GM12878 (cell line): ENCODE measurements around the gene ABCF3. TPM values are rescaled to one million over a fixed set of nuclear protein-coding genes. Genes with fewer than 3 reads are reported as not detected.

Source experiments
- ATF3 ChIP-seq: IDR thresholded peaks from 2 replicates; pipeline ENCODE4 v1.6.1; 2011; ENCODE audit warnings: low read depth, mild to moderate bottlenecking, low read length, moderate library complexity, borderline replicate concordance; ENCODE audit errors: extremely low read depth
- BHLHE40 ChIP-seq, 2 experiments: fragments of 450-650 bp in 1 of 2; IDR thresholded peaks; 2 replicates each; pipeline ENCODE4 v1.6.1; 2011 to 2017; ENCODE audit warnings: low read depth in 2 of 2, borderline replicate concordance in 1 of 2, improper control_type of control experiment in 1 of 2, low read length in 1 of 2, mild to moderate bottlenecking in 1 of 2
- CBFB ChIP-seq: IDR thresholded peaks from 2 replicates; pipeline ENCODE4 v1.6.1; 2016; ENCODE audit warnings: antibody characterized with exemption, low read depth
- CHD2 ChIP-seq: IDR thresholded peaks from 2 replicates; pipeline ENCODE4 v1.6.1; 2011; ENCODE audit warnings: low read depth, low read length, improper control_type of control experiment, borderline replicate concordance
- CREB1 ChIP-seq: IDR thresholded peaks from 2 replicates; pipeline ENCODE4 v1.6.1; 2012; ENCODE audit warnings: low read depth, mild to moderate bottlenecking, inconsistent platforms
- CREM ChIP-seq: IDR thresholded peaks from 2 replicates; pipeline ENCODE4 v1.6.1; 2014; ENCODE audit warnings: antibody characterized with exemption, low read depth
- E2F4 ChIP-seq: IDR thresholded peaks from 2 replicates; pipeline ENCODE4 v1.6.1; 2012; ENCODE audit warnings: low read depth, low read length, improper control_type of control experiment
- EGR1 ChIP-seq, 2 experiments: IDR thresholded peaks; 1 replicate in 1 of 2; 2 replicates in 1 of 2; pipeline ENCODE4 v1.6.1; 2011 to 2012; ENCODE audit warnings: low read depth in 2 of 2, low read length in 2 of 2, borderline replicate concordance in 1 of 2, mild to moderate bottlenecking in 1 of 2, moderate library complexity in 1 of 2
- HCFC1 ChIP-seq: fragments of 150-350 bp; IDR thresholded peaks from 2 replicates; pipeline ENCODE4 v1.6.1; 2014; ENCODE audit warnings: low read length
- HDGF ChIP-seq: fragments of 450-650 bp; IDR thresholded peaks from 2 replicates; pipeline ENCODE4 v1.6.1; 2016; ENCODE audit warnings: antibody characterized with exemption
- IKZF1 ChIP-seq: fragments of 450-650 bp; conservative IDR thresholded peaks from 2 replicates; pipeline ENCODE4 v1.6.1; 2017; ENCODE audit warnings: antibody characterized with exemption, mild to moderate bottlenecking
- MXI1 ChIP-seq: fragments of 150-350 bp; IDR thresholded peaks from 2 replicates; pipeline ENCODE4 v1.6.1; 2011; ENCODE audit warnings: low read depth, mild to moderate bottlenecking, inconsistent platforms, low read length, improper control_type of control experiment
- MYC ChIP-seq: IDR thresholded peaks from 2 replicates; pipeline ENCODE4 v1.6.1; 2011; ENCODE audit warnings: mild to moderate bottlenecking, low read length, moderate library complexity, inconsistent platforms; ENCODE audit not compliant: insufficient read depth, insufficient replicate concordance, insufficient read length, severe bottlenecking
- NFXL1 ChIP-seq: fragments of 450-650 bp; IDR thresholded peaks from 2 replicates; pipeline ENCODE4 v1.6.1; 2017; ENCODE audit warnings: antibody characterized with exemption, mild to moderate bottlenecking, borderline replicate concordance
- NRF1 ChIP-seq: conservative IDR thresholded peaks from 2 replicates; pipeline ENCODE4 v1.6.1; 2011; ENCODE audit warnings: mild to moderate bottlenecking, low read depth, low read length, improper control_type of control experiment
- POLR2A ChIP-seq: IDR thresholded peaks from 2 replicates; pipeline ENCODE4 v1.6.1; 2011; ENCODE audit warnings: low read depth, mild to moderate bottlenecking, low read length
- POLR2AphosphoS5 ChIP-seq: IDR thresholded peaks from 2 replicates; pipeline ENCODE4 v1.6.1; 2011; ENCODE audit warnings: mild to moderate bottlenecking, low read length, inconsistent platforms
- POU2F2 ChIP-seq: IDR thresholded peaks from 3 replicates; pipeline ENCODE4 v1.6.1; 2011; ENCODE audit warnings: low read depth, mild to moderate bottlenecking, low read length, borderline replicate concordance
- RAD51 ChIP-seq: fragments of 450-650 bp; IDR thresholded peaks from 2 replicates; pipeline ENCODE4 v1.6.1; 2016; ENCODE audit warnings: moderate library complexity, mild to moderate bottlenecking, inconsistent platforms
- RELA ChIP-seq: fragments of 450-650 bp; IDR thresholded peaks from 2 replicates; pipeline ENCODE4 v1.8.0; 2014; ENCODE audit warnings: borderline replicate concordance; ENCODE audit not compliant: partially characterized antibody
- RUNX3 ChIP-seq: IDR thresholded peaks from 2 replicates; pipeline ENCODE4 v1.6.1; 2012; ENCODE audit warnings: low read length, inconsistent platforms
- SIN3A ChIP-seq: IDR thresholded peaks from 2 replicates; pipeline ENCODE4 v1.6.1; 2012; ENCODE audit warnings: low read depth, low read length, improper control_type of control experiment
- SIX5 ChIP-seq: IDR thresholded peaks from 2 replicates; pipeline ENCODE4 v1.6.1; 2011; ENCODE audit warnings: mild to moderate bottlenecking, low read depth, low read length, moderate library complexity; ENCODE audit not compliant: severe bottlenecking
- SREBF1 ChIP-seq: IDR thresholded peaks from 2 replicates; pipeline ENCODE4 v1.6.1; 2012; ENCODE audit warnings: mild to moderate bottlenecking, low read length
- SRF ChIP-seq, 2 experiments: IDR thresholded peaks; 2 replicates each; pipeline ENCODE4 v1.6.1; 2011; ENCODE audit warnings: low read depth in 2 of 2, low read length in 2 of 2, mild to moderate bottlenecking in 1 of 2, moderate library complexity in 1 of 2
- STAT3 ChIP-seq: IDR thresholded peaks from 2 replicates; pipeline ENCODE4 v1.6.1; 2011; ENCODE audit warnings: low read depth, low read length, improper control_type of control experiment
- TAF1 ChIP-seq: IDR thresholded peaks from 2 replicates; pipeline ENCODE4 v1.6.1; 2011; ENCODE audit warnings: mild to moderate bottlenecking, low read depth, low read length, borderline replicate concordance
- TARDBP ChIP-seq: IDR thresholded peaks from 2 replicates; pipeline ENCODE4 v1.6.1; 2016; ENCODE audit warnings: borderline replicate concordance
- USF2 ChIP-seq: IDR thresholded peaks from 2 replicates; pipeline ENCODE4 v1.6.1; 2011; ENCODE audit warnings: low read depth, low read length, improper control_type of control experiment, borderline replicate concordance
- ZNF207 ChIP-seq: fragments of 450-650 bp; IDR thresholded peaks from 2 replicates; pipeline ENCODE4 v1.6.1; 2014; ENCODE audit warnings: antibody characterized with exemption, mild to moderate bottlenecking, borderline replicate concordance
- ZNF384 ChIP-seq: IDR thresholded peaks from 2 replicates; pipeline ENCODE4 v1.6.1; 2012; ENCODE audit warnings: low read depth, mild to moderate bottlenecking, low read length, improper control_type of control experiment, borderline replicate concordance
- polyA plus RNA-seq, 11 experiments: library from polyadenylated mRNA; depleted of rRNA in 4 of 11; unstranded in 6 of 11; stranded (reverse) in 5 of 11; fragments of >200 nt; fragmentation: Nextera tagmentation in 4 of 11; fragmentation: Illumina TruSeq in 1 of 11; extraction: Ambion mirVana in 4 of 11; extraction: Trizol in 1 of 11; gene quantifications; 1 replicate in 1 of 11; 2 replicates in 10 of 11; pipeline versions ENCODE4 v1.2.1 to v1.2.3, GENCODE V29; 2011 to 2016; ENCODE audit warnings: inconsistent platforms in 2 of 11, missing spikeins in 2 of 11, low read depth in 1 of 11
- total RNA-seq, 4 experiments: library from RNA; depleted of rRNA in 3 of 4; stranded (reverse); fragments of >200 nt in 3 of 4; fragmentation: Illumina TruSeq in 1 of 4; extraction: Trizol in 1 of 4; gene quantifications; 2 replicates each; pipeline versions ENCODE4 v1.2.1 to v1.2.3, GENCODE V29; 2013 to 2021

Gene ABCF3
- total and polyA plus RNA-seq, 10 of the 15 experiments (the other 5 are each of a cell fraction or from before 2014, with no cell fraction given): 6.1 to 71.3 (median 46.9) TPM

DNA sequence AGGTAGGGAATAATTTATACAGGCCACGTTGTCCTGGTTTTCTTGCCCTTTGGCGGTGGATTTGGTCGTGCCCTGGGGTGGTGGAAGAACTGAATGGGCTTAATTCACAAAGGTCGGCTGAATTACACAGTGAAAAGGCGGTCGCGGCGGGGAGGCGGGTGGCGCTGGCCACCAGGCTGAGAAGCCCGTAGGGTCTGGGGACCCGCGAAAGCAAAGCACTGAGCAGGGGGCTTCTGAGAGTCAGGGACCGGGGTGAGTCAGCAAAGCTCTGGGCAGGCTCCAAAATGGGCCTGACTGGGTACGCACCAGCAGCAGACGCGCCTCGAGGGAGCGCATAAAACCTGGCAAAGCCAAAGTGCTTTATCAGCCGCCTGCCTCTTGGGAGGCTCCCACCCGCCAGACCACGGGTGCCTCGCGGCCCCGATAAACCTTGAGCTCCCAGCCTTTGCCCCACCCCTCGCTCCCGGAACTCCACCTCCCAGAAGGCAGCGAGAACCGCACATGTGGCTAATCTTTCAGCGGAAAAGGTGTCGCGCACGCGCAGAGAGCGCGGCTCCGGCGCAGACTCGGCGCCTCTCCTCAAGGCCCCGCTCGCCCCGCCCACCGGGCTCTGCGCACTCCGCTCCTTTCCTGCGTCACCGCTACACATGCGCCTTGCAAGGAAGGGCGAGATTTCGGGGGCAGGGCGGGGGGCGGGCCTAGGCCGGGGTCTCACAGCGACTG lies 377 bp upstream of the ABCF3 start (continued):
- peak; percentile 72; the same call in 1 of the 2 replicates for TF ChIP-seq ATF3
- peak; percentile 56 to 64; a peak in 3 of 4 replicates for TF ChIP-seq BHLHE40 (IDR thresholded peaks at IDR 0.05; ENCODE audit: borderline replicate concordance in 1 of 2, low read depth in 2 of 2, low read length in 1 of 2)
- TF ChIP-seq ZNF384: peak; percentile 59
- peak; percentile 50; the same call in 1 of the 2 replicates for TF ChIP-seq SREBF1
- TF ChIP-seq RAD51: peak; percentile 64; the same call in 1 of the 2 replicates
- no peak for TF ChIP-seq NFXL1
- peak; percentile 95 for TF ChIP-seq HDGF
- no peak for TF ChIP-seq SRF (IDR thresholded peaks at IDR 0.05; ENCODE audit: low read depth in 2 of 2, low read length in 2 of 2)
- TF ChIP-seq RELA: peak; percentile 22
- peak; percentile 48; the same call in 1 of the 2 replicates for TF ChIP-seq TARDBP
- peak; percentile 100 for TF ChIP-seq IKZF1
- TF ChIP-seq E2F4: no peak
- TF ChIP-seq STAT3: no peak
- peak; percentile 71; the same call in 1 of the 2 replicates for TF ChIP-seq CREB1
- peak; percentile 67 for TF ChIP-seq USF2
- TF ChIP-seq RUNX3: peak; percentile 49; the same call in 1 of the 2 replicates
- TF ChIP-seq POLR2AphosphoS5: peak; percentile 76; the same call in 1 of the 2 replicates
- TF ChIP-seq POU2F2: 0 out of 3 replicates have a peak, but pooled peaks have one; percentile 16
- no peak for TF ChIP-seq EGR1 (IDR thresholded peaks at IDR 0.05; ENCODE audit: borderline replicate concordance in 1 of 2, low read depth in 2 of 2, low read length in 2 of 2)
- no peak for TF ChIP-seq ZNF207
- TF ChIP-seq MXI1: peak; percentile 89; the same call in 1 of the 2 replicates
- TF ChIP-seq HCFC1: peak; percentile 87
- TF ChIP-seq NRF1: peak; percentile 100
- TF ChIP-seq MYC: peak; percentile 29
- peak; percentile 82 for TF ChIP-seq POLR2A
- TF ChIP-seq TAF1: no peak
- peak; percentile 68; the same call in 1 of the 2 replicates for TF ChIP-seq CREM
- TF ChIP-seq CBFB: peak; percentile 20
- peak; percentile 68; the same call in 1 of the 2 replicates for TF ChIP-seq CHD2
- peak; percentile 78 for TF ChIP-seq SIX5
- peak; percentile 58; the same call in 1 of the 2 replicates for TF ChIP-seq SIN3A
